NCI-H146 (cell line): Measurements from ENCODE around the gene ERC1.
A peak's percentile ranks its signal among the peaks of the same experiment; 100 is the strongest.
"Not testable (repeated sequence)": the region's sequence is repeated elsewhere in the genome, so short reads cannot be mapped to it uniquely, and the experiment has no call there.

ENCODE experiments used
- DNase-seq: peaks from one replicate; lab custom pipeline; 2025; lab: John Stamatoyannopoulos, UW

ERC1 gene

DNA sequence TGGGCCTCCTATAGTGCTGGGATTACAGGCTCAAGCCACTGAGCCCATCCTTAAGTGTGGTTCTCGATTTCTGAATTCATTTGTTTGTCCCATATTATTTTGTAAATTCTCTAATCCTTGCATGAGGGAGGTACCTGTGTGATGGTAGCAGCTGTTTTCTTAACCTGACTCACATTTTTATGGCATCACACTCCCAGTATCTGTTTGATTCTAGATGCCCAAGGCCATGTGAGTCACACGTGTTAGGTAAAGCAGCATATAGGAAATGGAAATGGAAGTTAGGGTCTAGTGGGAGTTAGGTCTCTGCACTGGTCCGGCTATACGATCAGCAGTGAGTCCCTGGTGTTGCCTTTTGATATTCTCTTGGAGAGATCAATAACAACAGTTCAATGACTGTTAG lies 198.1 kb downstream of the ERC1 start:
- DNase-seq: no peak

DNA sequence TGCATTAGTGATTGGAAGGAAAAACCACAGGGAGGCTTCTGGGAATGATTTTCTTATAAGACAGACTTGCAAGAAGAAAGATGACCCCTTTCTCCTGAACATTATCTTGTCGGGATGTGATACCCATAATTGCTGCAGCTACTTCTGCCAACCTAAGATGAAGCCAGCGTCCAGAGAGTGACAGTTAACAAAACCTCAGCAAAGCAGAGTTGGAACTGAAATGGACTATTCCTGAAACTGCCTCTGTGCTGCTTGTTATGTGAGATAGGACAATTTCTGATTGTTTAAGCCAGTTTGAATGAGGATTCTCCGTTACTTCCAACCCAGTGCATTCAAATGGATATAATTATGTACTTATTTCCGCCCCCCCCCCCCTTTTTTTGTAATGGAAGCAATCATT lies 204.5 kb downstream of the ERC1 start:
- DNase-seq: no peak

DNA sequence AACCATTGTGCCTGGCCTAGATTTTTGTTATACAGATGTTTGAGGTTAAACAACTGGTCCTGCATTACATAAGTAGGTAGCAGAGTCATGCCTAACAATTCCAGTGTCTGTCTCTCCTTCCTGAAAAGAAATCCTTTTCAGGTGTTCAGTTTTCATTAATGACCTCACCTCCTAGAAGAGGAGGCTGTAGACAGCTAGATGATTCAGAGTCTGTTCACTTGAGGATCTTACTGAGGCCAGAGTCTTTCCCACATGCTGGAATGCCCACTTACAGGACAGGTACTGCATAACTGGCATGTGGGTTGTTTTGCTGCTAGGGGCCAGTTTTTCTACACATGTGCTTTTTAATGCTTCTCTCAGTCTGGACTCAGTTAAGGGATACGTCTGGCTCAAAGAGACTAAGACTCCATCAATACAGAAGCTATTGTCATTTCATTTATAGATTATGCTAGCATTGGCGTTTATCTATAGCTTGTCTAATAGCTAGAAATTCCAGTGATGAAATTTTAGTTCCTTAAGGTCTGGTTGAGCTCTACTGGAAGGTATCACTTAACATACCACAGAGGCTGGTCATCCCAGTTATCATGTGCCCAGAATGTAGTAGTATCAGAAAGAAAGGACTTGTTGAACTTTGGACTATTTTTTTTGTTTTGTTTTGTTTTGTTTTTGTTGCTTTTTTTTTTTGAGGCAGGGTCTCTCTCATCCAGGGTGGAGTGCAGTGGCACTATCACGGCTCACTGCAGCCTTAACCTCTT lies 206.4 kb downstream of the ERC1 start:
- DNase-seq: no peak

DNA sequence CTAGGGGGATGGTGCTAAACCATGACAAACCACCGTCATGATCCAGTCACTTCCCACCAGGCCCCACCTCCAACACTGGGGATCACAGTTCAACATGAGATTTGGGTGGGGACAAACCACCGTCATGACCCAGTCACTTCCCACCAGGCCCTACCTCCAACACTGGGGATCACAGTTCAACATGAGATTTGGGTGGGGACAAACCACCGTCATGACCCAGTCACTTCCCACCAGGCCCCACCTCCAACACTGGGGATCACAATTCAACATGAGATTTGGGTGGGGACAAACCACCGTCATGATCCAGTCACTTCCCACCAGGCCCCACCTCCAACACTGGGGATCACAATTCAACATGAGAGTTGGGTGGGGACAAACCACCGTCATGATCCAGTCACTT lies 207.8 kb downstream of the ERC1 start:
- not testable (repeated sequence) for DNase-seq

DNA sequence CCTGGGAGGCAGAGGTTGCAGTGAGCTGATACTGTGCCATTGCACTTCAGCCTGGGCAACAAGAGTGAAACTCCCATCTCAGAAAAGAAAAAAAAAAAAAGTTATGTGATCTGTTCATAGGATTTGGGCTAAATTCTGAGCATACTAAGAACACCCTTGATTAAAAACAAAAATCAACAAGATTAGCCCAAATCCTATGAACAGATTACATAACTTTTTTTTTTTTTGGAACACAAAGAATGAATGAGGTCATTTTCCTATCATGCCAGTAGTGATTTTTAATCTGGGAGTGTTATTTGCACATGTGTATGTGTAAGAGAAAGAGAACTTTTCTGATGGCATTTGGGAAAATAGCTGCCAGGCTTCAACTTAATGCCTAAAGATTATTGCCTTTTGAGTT lies 208.7 kb downstream of the ERC1 start:
- DNase-seq: no peak

DNA sequence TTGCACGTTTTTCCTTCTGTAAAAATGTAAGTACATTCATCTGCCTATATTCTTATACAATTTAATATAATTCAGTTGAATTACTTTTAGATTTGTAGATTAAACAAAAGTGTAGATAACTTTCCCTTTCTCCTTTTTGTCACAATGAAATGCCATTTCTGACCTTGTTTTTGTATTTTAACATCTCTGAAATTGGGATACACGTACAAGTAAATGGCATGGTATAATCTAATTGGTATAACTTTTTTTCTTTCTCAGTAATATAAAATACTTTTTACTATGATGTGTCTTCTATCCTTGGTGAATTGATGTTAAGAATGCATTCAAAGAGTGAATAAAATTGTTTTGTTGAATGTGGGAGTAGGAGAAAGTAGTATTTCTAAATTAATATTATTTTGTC lies 210.0 kb downstream of the ERC1 start:
- DNase-seq: no peak

DNA sequence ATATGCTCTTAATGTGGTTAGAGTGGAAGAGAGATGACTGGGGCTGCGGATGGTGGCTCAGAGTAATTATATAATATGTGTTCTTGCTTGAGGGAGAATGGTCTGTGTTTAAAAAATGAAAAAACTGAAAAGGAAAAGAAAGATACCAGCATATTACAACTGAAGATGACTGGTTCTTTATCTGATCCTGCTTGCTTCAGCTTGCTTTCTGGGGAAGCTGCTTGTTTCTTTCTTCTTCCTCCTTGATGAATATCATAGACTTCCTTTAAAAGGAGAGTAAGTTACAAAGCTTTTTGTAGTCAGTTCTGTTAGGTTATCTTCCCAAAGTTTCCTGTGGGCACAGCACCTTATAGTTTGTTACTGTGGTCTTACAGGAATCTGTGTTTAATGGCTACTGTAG lies 210.9 kb downstream of the ERC1 start:
- no peak for DNase-seq

DNA sequence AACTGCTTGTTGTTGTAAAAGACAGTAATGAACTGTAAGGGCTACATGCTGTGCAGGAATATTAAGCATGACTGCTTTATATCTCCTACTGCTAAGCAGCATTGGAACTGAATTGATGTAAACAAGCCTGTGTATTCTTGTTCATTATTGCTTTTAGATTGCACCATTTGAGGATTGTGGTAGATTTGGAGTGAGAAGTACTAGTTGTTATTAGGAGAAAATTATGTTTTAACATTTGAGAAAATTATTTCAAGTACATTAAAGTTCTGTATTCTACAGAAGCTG lies 212.7 kb downstream of the ERC1 start:
- peak; percentile 2 for DNase-seq

DNA sequence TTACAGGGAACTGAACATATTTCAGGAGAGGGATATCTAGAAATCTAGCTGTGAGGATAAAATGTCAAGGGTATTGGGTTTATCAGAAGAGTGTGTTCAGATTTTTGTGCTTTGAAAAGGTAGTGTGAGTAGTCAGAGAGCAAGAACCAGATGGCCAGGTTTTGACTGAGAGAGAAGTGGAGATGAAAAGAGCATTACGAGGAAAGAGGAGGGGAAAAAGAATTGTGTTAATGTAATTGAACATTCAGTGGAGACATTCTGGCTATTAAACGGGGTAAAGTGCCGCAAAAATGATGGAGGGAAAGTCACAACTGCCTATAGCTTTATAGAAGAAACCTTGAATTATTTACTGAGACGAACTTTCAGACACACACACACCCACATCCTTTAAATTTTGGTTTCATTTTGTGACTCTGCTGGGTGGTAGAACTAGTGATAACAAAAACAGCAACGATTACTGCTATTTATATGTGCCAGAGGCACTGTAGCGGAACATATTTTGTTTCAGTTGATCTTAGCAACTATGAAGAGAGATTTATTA lies 213.6 kb downstream of the ERC1 start:
- no peak for DNase-seq

DNA sequence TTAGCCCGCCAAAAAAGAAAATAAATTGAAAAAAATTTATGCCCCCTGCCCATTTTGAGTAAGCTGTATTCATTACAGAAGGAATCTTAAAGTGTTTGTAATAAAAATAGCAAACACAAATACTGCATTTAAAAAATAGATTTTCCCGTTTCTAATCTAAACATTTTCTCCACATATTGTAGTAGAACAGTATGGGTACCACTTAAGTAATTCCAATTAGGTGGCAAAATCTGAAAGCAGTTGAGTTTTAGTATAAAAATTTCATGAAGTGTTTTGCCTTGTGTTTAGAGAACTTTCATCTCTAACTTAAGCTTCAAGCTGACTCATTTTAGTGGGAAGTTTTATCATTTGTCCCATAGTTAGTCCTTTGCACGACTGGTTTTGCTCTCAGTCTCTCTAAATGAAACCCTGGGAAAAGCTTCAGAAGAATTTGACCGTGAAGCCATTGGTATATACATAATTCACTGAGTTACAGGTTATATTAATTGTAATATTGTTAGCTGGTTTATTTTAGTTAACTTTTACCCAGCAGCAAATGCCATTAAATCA lies 214.6 kb downstream of the ERC1 start:
- DNase-seq: no peak

DNA sequence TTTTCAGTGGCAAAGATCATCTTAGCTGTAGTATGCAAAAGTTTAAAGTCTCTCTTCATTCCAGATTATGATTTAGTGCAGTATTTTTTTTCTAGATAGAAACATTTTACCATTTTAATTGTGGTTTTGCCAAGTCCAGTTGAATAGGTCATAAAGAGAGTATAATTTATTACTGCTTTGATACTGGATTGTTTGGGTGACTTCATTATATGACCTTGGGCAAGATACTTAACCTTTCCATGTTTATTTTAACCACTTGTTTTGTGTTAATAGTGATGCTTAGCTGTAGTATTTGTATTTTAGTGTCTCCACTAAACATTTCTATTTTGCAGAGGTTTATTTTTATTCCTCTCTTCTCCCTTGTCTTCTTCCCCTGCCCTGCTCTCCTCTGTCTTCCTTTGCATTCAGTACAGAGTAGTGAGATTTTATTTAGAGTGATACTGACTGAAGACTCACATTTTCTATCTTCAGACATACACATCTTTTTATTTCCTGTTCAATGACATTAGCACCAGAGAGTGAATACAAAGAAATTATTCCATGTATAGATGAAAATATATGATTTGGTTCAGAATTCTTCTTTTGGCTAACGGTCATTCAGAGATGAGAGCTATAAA lies 215.2 kb downstream of the ERC1 start:
- no peak for DNase-seq

DNA sequence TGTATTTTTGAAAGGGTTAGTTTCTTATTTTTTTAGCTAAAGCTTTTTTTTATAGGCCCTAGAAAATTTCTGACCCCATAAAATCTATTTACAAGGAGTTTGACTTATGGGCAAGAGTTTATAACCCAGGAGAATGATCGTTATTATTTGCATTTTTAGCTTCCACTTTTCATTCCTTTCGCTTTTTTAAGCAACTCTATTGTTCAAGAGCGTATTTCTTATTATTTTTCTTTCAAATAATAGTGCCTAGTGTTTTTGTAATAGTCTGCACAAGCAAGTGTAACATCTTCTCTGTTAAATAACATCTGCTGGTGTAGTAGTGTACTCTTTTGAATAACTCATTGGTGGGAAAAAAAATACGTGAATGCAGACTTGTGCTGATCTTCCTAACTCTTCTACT lies 216.3 kb downstream of the ERC1 start:
- DNase-seq: no peak

DNA sequence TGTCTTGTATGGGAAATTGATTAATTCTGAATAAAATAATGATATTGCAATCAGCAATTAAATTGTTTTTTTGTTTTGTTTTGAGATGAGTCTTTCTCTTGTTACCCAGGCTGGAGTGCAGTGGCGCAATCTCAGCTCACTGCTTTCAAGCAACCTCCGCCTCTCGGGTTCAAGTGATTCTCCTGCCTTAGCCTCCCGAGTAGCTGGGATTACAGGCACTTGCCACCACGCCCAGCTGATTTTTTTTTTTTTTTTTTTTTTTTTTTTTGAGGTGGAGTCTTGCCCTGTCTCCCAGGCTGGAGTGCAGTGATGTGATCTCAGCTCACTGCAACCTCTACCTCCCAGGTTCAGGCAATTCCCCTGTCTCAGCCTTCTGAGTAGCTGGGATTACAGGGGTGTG lies 217.7 kb downstream of the ERC1 start:
- not testable (repeated sequence) for DNase-seq

DNA sequence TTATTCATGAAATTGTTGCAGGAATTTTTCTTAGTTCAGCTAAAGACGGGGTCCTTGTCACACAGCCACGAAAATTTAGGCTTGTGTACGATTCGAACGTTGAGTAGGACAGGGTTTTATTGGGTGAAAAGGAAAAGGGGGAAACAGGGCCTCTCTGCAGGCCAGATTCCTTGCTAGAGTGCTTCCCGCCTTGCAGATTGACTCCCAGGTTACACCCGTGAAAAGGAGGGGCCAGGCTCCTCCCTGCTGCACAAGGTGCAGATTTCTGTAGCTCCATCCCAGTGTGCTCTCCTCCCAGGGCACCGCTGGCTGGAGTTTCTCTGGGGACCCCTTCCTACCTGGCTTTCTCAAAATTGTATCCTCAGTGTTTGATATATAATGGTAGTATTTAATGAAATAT lies 221.5 kb downstream of the ERC1 start:
- no peak for DNase-seq

DNA sequence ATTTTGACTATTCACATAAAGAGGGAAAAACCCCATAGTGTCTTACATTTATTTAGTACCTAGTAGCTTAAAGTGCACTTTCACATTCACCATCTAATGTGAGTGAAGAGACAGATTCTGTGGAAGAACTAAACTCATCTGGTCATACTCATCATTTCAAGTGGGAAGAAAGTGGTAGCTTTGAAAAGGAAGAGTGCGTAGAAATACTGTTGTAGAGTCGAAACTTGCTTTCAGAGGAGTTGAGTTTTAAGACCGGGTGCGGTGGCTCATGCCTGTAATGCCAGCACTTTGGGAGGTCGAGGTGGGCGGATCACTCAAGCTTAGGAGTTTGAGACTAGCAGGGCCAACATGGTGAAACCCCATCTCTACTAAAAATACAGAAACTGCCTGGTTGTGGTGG lies 222.2 kb downstream of the ERC1 start:
- DNase-seq: no peak

DNA sequence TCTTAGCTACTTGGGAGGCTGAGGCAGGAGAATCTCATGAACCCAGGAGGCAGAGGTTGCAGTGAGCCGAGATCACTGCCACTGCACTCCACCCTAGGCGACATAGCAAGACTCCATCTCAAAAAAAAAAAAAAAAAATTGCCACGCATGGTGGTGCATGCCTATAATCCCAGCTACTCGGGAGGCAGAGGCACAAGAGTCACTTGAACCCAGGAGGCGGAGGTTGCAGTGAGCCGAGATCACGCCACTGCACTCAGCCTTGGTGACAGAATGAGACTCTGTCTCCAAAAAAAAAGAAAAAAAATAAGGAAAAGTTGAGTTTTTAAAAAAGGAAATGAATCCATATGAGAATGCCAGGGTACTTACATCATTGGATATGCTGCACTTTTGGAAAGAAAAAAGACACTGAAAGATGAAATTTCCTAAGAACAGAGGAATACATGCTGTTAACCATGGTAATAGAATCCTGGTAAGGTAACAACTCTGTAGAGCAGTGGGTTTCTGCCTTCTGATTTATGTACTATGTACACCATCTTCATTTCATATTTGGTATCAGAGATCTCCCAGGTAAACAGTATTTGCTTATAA lies 222.7 kb downstream of the ERC1 start:
- DNase-seq: no peak

DNA sequence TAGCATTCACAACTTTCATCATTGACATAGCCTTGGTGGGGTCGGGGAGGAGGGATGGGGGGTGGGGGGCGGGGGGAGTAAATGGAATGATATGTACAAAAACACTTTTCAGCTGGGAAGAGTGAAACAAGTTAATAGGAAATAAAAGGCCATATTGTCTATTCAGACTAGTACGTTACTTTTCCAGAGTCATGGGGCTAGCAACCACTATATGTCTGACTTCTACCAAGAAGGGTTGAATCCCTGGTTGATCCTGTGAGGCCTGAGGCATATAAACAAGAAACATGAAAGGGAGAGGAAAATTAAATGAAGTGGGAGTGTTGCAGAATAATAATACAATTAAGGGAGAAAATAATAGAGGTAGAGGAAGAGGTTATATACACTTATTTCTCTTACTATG lies 225.5 kb downstream of the ERC1 start:
- no peak for DNase-seq

DNA sequence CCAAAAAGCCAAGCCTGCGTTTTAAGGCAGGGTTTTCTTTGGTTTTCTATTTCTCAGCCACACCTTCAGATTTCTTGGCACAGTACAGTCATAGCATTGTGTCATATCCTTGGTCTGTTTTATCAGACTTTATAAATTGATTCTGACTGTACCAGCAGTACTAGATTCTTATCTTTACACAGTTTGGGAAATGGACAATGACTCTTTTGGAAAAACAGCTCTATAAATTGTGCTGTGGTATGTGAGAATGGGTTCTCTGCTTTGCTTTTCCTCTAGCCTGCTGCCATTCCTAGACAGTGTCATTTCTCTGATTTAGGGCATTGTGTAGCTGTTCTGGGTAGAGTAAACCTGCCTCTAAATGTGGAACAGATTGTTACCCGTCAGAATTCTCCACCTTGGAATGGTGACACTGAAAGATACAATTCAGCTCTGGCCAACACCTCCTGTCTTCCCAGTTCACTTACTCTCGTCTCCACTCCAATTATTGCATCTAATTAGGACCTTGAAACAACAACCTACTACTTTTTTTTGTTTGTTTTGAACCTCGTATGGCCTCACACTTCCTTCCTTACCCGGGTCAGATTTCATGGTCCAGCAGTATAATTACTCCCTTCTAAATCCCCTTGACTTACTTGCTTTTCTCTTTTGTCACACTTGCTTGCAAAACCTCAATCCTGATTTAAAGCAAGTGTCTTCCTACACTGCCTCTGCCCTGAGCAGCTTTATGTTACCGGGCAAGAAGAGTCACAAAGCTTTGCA lies 226.3 kb downstream of the ERC1 start:
- DNase-seq: peak; percentile 27

DNA sequence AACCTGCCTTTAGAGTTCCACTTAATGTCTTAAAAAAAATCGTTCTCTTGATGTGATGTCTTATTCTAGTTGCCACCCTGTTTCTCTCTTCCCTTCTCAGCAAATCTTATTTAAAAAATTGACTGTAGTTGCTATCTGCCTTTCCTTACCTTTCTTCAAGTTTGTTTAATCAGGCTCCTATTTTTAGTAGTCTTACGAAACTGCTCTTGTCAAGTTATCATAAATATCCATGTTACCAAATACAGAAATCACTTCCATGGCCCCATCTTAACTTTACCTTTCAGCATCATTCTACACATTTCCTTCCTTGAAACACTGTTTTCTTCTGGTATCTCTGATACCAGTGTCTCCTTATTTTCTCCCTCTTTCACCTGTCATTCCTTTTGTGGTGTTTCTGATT lies 227.3 kb downstream of the ERC1 start:
- DNase-seq: no peak

DNA sequence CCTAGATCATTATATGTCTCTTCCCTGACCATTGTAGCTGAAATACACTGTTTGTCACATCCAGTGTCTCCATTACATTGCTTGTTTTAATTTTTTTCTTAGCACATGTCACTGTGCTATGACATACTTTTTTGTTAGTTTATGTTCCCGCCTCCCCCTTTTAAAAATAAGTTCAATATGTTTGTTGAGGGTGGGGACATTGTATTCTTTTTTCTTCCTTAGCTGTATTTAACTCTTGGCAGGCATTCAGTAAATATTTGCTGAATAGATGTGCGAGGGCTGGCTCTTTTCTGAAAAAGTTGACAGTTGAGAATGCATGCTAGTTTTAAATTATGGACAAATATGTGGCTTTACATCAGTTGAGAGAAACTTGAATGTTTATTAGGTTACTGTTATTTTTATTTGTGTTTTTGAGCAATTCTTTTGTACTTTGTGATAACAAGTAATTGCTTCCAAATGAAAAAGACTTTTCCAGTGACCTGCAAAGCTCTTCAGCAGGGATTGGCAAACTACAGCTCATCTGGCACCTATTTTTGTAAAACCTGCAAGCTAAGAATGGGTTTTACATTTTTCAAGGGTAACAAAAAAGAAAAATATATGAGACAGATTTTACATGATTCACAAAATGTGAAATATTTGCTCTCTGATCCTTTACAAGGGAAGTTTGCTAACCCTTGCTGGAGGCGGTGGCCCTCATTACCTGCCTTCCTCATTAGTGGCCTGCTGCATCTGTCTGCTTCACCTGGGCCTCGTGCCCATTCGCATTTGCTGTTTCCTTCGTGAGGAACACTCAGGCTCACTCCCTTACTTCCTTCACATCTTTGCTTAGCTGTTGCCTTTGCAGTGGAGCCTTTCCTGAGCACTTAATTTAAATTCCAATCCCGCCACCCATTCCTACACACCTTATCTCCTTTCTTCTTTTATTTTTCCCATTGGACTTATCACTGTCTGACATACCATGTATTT lies 229.4 kb downstream of the ERC1 start:
- DNase-seq: peak; percentile 79

DNA sequence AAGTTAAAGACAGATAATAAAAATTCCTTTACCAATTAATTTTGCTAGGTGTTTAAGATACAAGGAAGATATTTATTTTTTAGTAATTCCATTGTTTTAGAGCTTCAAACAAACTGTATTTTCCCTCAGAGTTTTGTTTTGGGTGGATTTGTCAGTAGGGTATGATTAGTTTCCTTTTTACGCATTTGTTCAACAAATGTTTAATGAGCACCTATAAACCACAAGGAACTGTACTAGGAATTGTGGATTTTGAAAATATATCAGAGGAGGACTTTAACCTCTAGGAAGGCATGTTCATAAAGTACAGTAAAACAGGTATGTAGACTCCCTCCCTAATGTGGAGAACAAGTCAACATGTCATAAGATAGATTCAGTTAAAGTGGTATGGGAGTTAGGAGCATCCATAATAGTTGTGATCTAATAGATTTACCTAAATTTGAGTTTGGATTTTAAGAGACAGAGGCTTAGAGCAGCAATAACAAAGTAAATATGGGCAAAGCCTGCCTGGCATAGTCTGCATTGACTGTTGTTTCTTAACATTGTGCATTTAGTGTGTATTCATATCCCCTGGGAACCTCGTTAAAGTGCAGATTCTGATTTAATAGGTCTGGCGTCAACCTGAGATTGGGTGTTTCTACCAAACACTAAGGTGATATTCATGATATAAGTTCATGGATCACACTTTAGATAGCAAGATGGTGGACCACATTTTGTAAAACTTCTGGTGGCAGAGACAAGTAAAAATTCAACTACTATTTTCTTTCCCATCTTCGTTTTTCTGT lies 232.0 kb downstream of the ERC1 start:
- DNase-seq: no peak
